Measurements from ENCODE around the gene TAB2.

Gene TAB2, protein sequence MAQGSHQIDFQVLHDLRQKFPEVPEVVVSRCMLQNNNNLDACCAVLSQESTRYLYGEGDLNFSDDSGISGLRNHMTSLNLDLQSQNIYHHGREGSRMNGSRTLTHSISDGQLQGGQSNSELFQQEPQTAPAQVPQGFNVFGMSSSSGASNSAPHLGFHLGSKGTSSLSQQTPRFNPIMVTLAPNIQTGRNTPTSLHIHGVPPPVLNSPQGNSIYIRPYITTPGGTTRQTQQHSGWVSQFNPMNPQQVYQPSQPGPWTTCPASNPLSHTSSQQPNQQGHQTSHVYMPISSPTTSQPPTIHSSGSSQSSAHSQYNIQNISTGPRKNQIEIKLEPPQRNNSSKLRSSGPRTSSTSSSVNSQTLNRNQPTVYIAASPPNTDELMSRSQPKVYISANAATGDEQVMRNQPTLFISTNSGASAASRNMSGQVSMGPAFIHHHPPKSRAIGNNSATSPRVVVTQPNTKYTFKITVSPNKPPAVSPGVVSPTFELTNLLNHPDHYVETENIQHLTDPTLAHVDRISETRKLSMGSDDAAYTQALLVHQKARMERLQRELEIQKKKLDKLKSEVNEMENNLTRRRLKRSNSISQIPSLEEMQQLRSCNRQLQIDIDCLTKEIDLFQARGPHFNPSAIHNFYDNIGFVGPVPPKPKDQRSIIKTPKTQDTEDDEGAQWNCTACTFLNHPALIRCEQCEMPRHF

GRCh38 chr6:149317644-149318571 is at the start of gene TAB2:
Gene TAB2, plus strand, starts transcription at chr6:149317712. Its CDS starts 52,286 bp downstream, at chr6:149369998.
- peak; percentile 23 for DNase-seq

- no peak for DNase-seq
Observed at GRCh38 chr6:149268146-149268545, 49.4 kb upstream of the TAB2 start.

GRCh38 chr6:149268768-149269167 is 48.7 kb upstream of the TAB2 start:
- DNase-seq = no peak

GRCh38 chr6:149270616-149271015 is 46.9 kb upstream of the TAB2 start:
- DNase-seq = no peak

DNA sequence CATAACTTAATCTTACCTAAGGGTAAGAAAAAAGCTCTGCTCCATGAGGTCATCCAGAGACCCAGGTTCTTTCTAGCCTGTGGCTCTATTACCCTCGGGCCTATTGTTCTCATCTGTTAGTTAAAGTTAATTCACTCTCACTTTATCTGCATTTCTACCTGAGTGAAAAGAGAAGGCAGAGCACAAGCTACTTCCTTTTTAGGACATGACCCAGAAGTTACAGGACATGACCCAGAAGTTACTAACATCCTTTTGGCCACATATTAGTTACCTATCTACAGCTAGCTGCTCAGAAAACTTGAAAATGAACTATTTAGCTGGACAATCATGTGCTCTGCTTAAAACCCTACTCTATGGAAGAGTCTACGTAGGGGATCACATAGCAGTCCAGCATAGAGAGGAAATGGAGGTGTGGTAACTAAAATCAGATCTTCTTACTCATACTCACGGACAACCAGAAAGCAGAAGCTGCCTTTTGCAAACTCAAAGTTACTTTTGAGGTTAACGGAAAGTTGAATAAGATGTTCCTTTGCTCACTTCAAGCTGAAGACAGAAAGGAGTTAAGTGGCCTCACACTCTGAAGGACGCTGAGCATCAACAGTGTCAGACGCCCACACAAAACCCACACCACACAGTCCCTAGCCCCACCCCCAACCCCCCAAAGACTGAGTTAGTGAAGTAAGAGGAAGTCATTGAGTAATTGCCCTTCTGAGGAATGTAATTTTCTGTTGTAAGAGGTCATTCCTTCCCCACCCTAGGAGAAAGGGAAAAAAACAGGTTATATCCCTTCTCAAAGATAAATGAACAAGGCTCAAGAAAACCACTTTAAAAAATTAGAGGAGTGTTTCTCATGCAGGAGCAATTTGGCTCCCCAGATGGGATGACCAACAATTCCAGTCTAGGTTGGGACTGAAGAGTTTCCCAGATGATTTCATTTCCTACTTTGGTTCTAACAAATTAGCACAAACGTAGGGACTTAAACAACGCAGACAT is 45.9 kb upstream of the TAB2 start:
- DNase-seq = no peak

DNA sequence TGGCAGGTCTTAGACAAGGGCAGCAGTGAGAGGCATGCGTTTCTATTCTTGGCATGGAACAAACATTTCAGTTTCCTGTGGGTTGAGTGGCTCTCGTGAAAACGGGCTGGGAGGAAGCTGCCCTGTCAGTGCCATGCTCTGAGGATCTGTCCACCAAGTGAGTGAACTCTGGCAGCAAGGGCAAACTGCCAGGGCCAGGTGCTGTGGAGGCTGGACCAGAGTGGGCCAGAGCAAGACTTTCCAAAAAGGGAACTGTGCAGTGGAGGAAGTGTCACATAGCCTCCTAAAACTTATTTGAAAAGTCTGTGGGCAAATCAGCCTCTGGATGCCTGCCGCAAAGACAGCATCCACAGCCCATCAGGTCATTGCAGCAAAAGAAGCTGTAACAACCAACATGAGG is 44.2 kb upstream of the TAB2 start:
- DNase-seq = no peak

DNA sequence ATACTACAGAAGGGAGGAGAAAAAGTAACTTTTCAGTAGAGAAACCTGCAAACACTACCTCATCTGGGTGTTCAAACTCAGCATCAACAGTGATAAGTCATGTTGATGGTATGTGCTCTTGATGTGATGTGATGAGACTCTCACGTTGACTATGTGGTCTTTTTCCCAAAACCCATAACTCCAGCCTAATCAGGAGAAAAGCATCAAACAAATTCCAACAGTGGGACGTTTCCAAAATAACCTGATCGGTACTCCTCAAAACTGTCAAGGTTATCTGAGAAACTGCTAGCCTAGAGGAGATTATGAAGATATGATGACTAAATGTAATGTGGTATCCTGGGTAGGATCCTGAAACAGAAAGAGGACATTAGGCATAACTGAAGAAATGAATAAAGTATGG is 41.9 kb upstream of the TAB2 start:
- no peak for DNase-seq

DNA sequence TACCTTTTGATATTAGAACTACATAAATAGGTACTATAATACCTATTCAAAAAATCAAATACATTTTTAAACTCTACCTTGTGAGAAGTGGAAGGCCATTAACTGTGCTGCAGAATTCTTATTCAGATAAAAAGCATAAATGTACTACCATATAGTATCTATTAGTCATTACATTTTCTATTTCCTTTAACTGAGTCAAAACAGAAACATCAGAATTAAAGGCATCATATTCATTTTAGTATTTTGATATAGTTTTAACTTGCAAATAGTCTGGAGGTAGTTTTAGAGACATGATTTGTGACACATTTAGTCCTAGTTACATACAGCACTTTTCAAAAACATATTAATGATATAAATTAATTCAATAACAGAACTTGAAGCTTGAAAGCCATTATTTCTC is 39.9 kb upstream of the TAB2 start:
- no peak for DNase-seq

- no peak for DNase-seq
Observed at GRCh38 chr6:149278997-149279396, 38.5 kb upstream of the TAB2 start.

DNA sequence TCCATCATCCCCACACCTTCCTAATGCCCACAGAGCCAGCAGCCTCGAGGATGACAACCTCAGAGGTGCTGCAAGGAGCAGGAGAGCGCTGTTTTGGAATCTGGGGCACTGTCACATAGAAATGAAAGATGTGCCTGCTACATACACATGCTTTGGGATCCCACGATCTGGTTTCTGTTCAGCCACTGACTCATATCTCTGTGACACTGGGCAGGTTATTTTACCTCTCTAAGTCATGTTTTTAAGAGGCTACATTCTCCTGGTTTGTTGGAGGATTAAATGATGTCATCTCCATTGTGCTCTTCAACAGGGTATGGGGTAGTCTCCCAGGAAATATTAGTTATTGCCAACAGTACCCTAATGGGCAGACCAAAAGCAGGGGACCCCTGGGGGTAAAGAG is 32.6 kb upstream of the TAB2 start:
- DNase-seq = no peak

- no peak for DNase-seq
Observed at GRCh38 chr6:149285626-149286025, 31.9 kb upstream of the TAB2 start.

- no peak for DNase-seq
Observed at GRCh38 chr6:149286905-149287304, 30.6 kb upstream of the TAB2 start.

- no peak for DNase-seq
Observed at GRCh38 chr6:149289192-149289781, 28.2 kb upstream of the TAB2 start.

DNA sequence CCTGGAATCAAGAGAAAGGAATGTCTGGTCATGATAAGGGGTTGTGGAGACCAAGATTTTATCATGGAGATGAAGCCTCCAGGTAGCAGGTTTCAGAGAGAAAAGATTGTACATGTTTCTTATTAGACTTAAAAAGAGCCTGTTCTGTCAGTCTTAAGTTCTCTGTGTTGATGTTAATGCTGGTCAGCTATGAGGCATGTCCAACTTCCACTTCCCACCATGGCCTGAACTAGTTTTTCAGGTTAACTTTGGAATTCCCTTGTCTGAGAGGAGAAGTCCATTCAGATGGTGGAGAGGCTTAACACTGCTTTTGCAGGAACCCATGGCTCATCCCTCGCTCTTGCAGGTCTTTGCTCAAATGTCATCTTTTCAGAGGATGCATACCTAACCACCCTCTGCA is 27.5 kb upstream of the TAB2 start:
- no peak for DNase-seq

GRCh38 chr6:149293244-149293643 is 24.3 kb upstream of the TAB2 start:
- DNase-seq = no peak

- no peak for DNase-seq
Observed at GRCh38 chr6:149300563-149300962, 16.9 kb upstream of the TAB2 start.

DNA sequence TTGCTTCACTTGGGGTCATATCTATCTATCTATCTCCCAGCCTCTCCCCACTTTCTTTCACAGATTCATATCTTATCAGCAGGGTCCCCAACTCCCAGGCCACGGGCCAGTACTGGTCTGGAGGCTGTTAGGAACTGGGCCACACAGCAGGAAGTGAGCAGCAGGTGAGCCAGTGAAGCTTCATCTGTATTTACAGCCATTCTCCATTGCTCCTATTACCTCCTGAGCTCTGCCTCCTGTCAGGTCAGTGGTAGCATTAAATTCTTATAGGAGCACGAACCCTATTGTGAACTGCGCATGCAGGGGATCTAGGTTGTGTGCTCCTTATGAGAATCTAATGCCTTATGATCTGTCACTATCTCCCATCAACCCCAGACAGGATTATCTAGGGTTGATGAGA is 14.8 kb upstream of the TAB2 start:
- no peak for DNase-seq

DNA sequence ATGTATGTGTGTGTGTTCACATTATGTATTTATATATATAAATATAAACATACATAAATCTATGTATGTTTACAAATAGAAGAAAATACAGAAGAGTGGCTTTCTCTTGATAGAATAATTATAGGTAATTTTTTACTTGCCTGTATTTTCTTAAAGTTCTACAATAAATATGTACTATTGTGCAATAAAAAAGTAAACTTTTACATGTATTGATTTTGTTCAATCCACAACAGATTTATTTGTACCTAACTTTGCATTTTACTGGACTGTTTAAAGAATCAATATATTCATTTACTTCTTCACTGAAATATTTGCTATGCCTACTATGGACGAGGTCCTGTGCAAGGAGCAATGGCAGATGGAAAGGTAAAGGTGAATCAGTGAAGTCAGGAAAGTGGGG is 14.0 kb upstream of the TAB2 start:
- DNase-seq = no peak

DNA sequence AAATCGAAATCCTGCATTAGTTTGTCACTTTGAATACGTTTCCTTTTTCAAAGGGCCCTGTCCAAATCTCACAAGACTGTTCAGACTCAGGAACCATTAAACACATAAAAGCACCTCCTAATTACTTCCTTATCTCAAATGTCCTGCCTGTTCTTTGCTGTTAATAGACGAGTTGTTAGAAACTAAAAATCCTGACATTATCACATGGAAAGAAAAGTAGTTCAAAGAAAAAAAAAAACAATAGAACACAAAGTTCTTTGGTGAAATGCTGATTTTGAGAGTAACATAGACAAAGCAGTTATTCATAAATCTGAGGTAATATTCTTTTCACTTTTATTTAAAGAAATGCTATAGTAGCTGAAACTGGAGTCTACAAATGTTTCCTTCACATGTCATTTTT is 12.1 kb upstream of the TAB2 start:
- DNase-seq = no peak

DNA sequence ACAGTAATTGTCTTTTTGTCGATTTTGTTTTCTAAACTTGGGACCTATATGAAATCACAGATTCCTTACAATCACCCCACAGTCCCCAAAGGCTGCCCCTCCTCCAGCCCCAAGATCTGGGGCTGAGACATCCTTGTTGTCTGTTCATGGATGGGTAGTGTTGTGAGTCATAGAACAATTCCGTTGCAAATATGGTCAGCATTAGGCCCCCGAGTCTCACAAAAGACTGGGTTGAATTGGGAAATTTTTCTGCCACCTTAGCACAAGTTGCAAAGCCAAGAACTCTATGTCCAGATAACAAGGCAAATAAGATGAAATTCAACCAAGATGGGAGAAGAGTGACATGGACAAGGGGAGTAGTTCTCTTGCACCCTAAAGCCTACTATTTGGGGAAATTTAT is 10.5 kb upstream of the TAB2 start:
- no peak for DNase-seq

DNA sequence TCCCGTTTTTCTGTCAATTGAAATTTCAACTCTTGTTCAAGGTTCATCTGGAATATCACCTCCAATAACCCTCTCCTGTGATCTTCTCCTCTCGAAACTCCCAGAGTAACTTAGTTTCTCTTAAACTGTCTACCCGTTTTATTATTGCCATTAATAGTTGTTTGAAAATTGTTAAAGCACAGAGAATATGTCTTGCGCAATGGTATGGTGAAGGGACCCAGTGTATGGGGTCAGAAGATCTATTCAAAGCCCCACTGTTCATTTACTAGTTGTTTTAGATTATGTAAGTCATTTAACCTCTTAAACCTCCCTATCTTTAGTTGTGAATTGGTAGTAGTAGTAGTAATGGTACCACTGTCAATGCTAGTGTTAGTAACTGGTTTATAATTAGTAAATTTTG is 6.2 kb upstream of the TAB2 start:
- no peak for DNase-seq

DNA sequence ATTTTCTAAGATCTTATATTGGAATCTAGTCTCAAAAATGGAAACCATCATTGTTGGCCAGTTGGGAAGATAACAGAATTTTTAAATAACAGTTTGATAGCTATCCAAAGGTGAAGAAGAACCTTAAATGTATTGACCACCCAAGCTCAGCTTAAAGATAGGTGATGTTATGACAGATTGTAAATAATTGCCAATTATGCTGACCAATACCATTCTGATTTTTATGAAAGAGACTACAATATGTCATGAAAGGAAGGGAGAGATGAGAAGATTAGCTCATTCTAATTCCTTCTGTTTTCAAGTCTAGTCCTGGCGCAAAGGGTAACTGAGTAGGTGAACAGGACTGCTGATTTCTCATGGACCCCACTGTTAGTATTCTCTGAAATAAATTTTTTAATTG is 5.7 kb upstream of the TAB2 start:
- no peak for DNase-seq

All from NCI-H1105 (cell line).